WTC11 (cell line): ENCODE measurements around the gene ITGA6.

ENCODE experiments used
- CTCF ChIP-seq: fragments of 200-600 bp; IDR thresholded peaks from 2 replicates; pipeline ENCODE4 v1.8.0; 2022; ENCODE audit warnings: antibody characterized with exemption
- FOXK1 ChIP-seq: sonication (generic); formaldehyde crosslinking; IDR thresholded peaks from 2 replicates; pipeline ENCODE4 v1.8.0; 2022; ENCODE audit warnings: mild to moderate bottlenecking, moderate library complexity, missing genetic modification reagents
- KAT7 ChIP-seq: sonication (generic); formaldehyde crosslinking; IDR thresholded peaks from 2 replicates; pipeline ENCODE4 v1.8.1; 2023; ENCODE audit warnings: missing genetic modification reagents, mild to moderate bottlenecking, borderline replicate concordance
- NFE2L1 ChIP-seq: sonication (generic); formaldehyde crosslinking; IDR thresholded peaks from 2 replicates; pipeline ENCODE4 v1.8.1; 2023; ENCODE audit warnings: missing genetic modification reagents
- NR3C1 ChIP-seq: sonication (generic); formaldehyde crosslinking; conservative IDR thresholded peaks from 2 replicates; pipeline ENCODE4 v1.8.1; 2023; ENCODE audit warnings: low read depth, mild to moderate bottlenecking, missing genetic modification reagents
- ZNF219 ChIP-seq: sonication (generic); formaldehyde crosslinking; IDR thresholded peaks from 2 replicates; pipeline ENCODE4 v1.8.0; 2023; ENCODE audit warnings: missing genetic modification reagents, mild to moderate bottlenecking, borderline replicate concordance
- ZNF416 ChIP-seq: fragments of 250-450 bp; sonication (Bioruptor Pico); IDR thresholded peaks from 2 replicates; pipeline ENCODE4 v1.9.0; 2021; ENCODE audit warnings: mild to moderate bottlenecking, inconsistent platforms
- TF ChIP-seq, protein P1 (sequence below): sonication (generic); formaldehyde crosslinking; IDR thresholded peaks from 2 replicates; pipeline ENCODE4 v1.8.1; 2022; ENCODE audit warnings: low read depth, missing genetic modification reagents, borderline replicate concordance
- TF ChIP-seq, protein P2 (sequence below): sonication (generic); formaldehyde crosslinking; IDR thresholded peaks from 2 replicates; pipeline ENCODE4 v1.8.1; 2022; ENCODE audit warnings: missing genetic modification reagents, borderline replicate concordance

GRCh38 chr2:172513524-172513900 lies 86.1 kb downstream of the ITGA6 start:
- TF ChIP-seq CTCF (no peak), NR3C1 (no peak), FOXK1 (CRISPR knock-in tag) (no peak), ZNF416 (no peak), ZNF219 (no peak), KAT7 (no peak), NFE2L1 (no peak)
- TF ChIP-seq, protein P1, sequence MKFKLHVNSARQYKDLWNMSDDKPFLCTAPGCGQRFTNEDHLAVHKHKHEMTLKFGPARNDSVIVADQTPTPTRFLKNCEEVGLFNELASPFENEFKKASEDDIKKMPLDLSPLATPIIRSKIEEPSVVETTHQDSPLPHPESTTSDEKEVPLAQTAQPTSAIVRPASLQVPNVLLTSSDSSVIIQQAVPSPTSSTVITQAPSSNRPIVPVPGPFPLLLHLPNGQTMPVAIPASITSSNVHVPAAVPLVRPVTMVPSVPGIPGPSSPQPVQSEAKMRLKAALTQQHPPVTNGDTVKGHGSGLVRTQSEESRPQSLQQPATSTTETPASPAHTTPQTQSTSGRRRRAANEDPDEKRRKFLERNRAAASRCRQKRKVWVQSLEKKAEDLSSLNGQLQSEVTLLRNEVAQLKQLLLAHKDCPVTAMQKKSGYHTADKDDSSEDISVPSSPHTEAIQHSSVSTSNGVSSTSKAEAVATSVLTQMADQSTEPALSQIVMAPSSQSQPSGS (CRISPR knock-in tag): no peak
- TF ChIP-seq, protein P2, sequence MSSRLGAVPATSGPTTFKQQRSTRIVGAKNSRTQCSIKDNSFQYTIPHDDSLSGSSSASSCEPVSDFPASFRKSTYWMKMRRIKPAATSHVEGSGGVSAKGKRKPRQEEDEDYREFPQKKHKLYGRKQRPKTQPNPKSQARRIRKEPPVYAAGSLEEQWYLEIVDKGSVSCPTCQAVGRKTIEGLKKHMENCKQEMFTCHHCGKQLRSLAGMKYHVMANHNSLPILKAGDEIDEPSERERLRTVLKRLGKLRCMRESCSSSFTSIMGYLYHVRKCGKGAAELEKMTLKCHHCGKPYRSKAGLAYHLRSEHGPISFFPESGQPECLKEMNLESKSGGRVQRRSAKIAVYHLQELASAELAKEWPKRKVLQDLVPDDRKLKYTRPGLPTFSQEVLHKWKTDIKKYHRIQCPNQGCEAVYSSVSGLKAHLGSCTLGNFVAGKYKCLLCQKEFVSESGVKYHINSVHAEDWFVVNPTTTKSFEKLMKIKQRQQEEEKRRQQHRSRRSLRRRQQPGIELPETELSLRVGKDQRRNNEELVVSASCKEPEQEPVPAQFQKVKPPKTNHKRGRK (CRISPR knock-in tag): no peak
